CD14-positive monocyte (primary cell): ENCODE measurements around the gene PTPRU. TPM values are rescaled to one million over a fixed set of nuclear protein-coding genes. Genes with fewer than 3 reads are reported as not detected.

Source experiments
- DNase-seq, 3 donors: peaks; one replicate each; pipeline ENCODE4 v3.0.0-alpha.2; 2011 to 2022
- H2AFZ ChIP-seq: 2 replicates; pipeline ENCODE4 v1.6.0; 2012; ENCODE audit warnings: mild to moderate bottlenecking, low read depth, low read length, inconsistent platforms; ENCODE audit not compliant: insufficient read depth, poor library complexity, severe bottlenecking
- H3K27ac ChIP-seq, 2 donors: 1 replicate in 1 of 2; 2 replicates in 1 of 2; pipeline ENCODE4 v1.5.1; 2012 to 2013; ENCODE audit warnings: low read length in 2 of 2, control low read depth in 1 of 2, inconsistent platforms in 1 of 2, low read depth in 1 of 2, mild to moderate bottlenecking in 1 of 2
- H3K27me3 ChIP-seq, 2 donors: one replicate each; pipeline versions ENCODE4 v1.6.0 to v1.6.1; 2011 to 2013; ENCODE audit warnings: low read length in 2 of 2; ENCODE audit not compliant: control insufficient read depth in 2 of 2, insufficient read depth in 2 of 2
- H3K36me3 ChIP-seq, 2 donors: replicated peaks in 1 of 2; 1 replicate in 1 of 2; 2 replicates in 1 of 2; pipeline versions ENCODE4 v1.5.1 to v1.6.1; 2012 to 2013; ENCODE audit warnings: low read length in 2 of 2, control low read depth in 1 of 2, inconsistent platforms in 1 of 2, mild to moderate bottlenecking in 1 of 2; ENCODE audit not compliant: insufficient read depth in 2 of 2, control insufficient read depth in 1 of 2
- H3K4me1 ChIP-seq, 2 donors: 1 replicate in 1 of 2; 2 replicates in 1 of 2; pipeline versions ENCODE4 v1.5.1 to v1.6.1; 2012 to 2013; ENCODE audit warnings: low read length in 2 of 2, control low read depth in 1 of 2, inconsistent platforms in 1 of 2, mild to moderate bottlenecking in 1 of 2, moderate library complexity in 1 of 2; ENCODE audit not compliant: insufficient read depth in 2 of 2, control insufficient read depth in 1 of 2
- H3K4me2 ChIP-seq: replicated peaks from 2 replicates; pipeline ENCODE3; 2012; ENCODE audit warnings: low read length, moderate library complexity, mild to moderate bottlenecking; ENCODE audit not compliant: poor library complexity, severe bottlenecking; ENCODE audit errors: extremely low read depth
- H3K4me3 ChIP-seq, 3 experiments: fragments of 200-600 bp in 1 of 3; sonication (generic) in 1 of 3; replicated peaks in 1 of 3; 1 replicate in 2 of 3; 2 replicates in 1 of 3; pipeline ENCODE4 v1.5.1; 2011 to 2013; ENCODE audit warnings: low read length in 3 of 3, mild to moderate bottlenecking in 3 of 3, control low read depth in 2 of 3, low read depth in 2 of 3, inconsistent platforms in 1 of 3, moderate library complexity in 1 of 3
- H3K79me2 ChIP-seq: 2 replicates; pipeline ENCODE4 v1.6.0; 2012; ENCODE audit warnings: mild to moderate bottlenecking, control low read depth, inconsistent platforms, low read length, moderate library complexity; ENCODE audit not compliant: insufficient read depth
- H3K9ac ChIP-seq: 2 replicates; pipeline ENCODE4 v1.6.0; 2017; ENCODE audit warnings: low read length, mild to moderate bottlenecking; ENCODE audit not compliant: insufficient read depth, poor library complexity, severe bottlenecking
- H3K9me3 ChIP-seq, 2 donors: replicated peaks in 1 of 2; 1 replicate in 1 of 2; 2 replicates in 1 of 2; pipeline versions ENCODE4 v1.5.1 to v1.6.1; 2012 to 2013; ENCODE audit warnings: low read length in 2 of 2, control low read depth in 1 of 2; ENCODE audit not compliant: control insufficient read depth in 1 of 2, insufficient read depth in 1 of 2
- H4K20me1 ChIP-seq: 2 replicates; pipeline ENCODE4 v1.6.0; 2012; ENCODE audit warnings: mild to moderate bottlenecking, low read length, control low read depth, moderate library complexity; ENCODE audit not compliant: insufficient read depth
- H3K27ac Mint-ChIP-seq, 7 donors: one replicate each; pipeline ENCODE4 v1.8.0; 2020; ENCODE audit warnings: mild to moderate bottlenecking in 7 of 7, mixed read lengths in 7 of 7, moderate library complexity in 6 of 7, inconsistent platforms in 2 of 7
- H3K27me3 Mint-ChIP-seq, 3 donors: one replicate each; pipeline ENCODE4 v1.8.0; 2021 to 2022; ENCODE audit warnings: low read depth in 3 of 3, mild to moderate bottlenecking in 3 of 3, mixed read lengths in 3 of 3, moderate library complexity in 3 of 3, inconsistent platforms in 1 of 3
- H3K36me3 Mint-ChIP-seq, 2 donors: one replicate each; pipeline ENCODE4 v1.8.0; 2020; ENCODE audit warnings: mixed read lengths in 2 of 2, inconsistent platforms in 1 of 2, mild to moderate bottlenecking in 1 of 2
- H3K4me1 Mint-ChIP-seq: one replicate; pipeline ENCODE4 v1.8.0; 2020; ENCODE audit warnings: mild to moderate bottlenecking, mixed read lengths
- H3K4me3 Mint-ChIP-seq, 2 donors: one replicate each; pipeline ENCODE4 v1.8.0; 2020; ENCODE audit warnings: mild to moderate bottlenecking in 2 of 2, mixed read lengths in 2 of 2, moderate library complexity in 1 of 2
- H3K9me3 Mint-ChIP-seq, 7 donors: one replicate each; pipeline ENCODE4 v1.8.0; 2020 to 2022; ENCODE audit warnings: mixed read lengths in 7 of 7, mild to moderate bottlenecking in 6 of 7, moderate library complexity in 6 of 7, inconsistent platforms in 2 of 7
- CTCF ChIP-seq: fragments of 200-600 bp; IDR thresholded peaks from one replicate; pipeline ENCODE4 v1.8.0; 2022; ENCODE audit warnings: antibody characterized with exemption, mild to moderate bottlenecking
- whole genome bisulfite sequencing: methylation state at CpG from one replicate; pipeline ENCODE4 v1.1.5; 2013; ENCODE audit warnings: missing lambda C conversion rate; ENCODE audit not compliant: insufficient coverage; 5-methylcytosine and 5-hydroxymethylcytosine counted together
- intact Hi-C, 2 donors: fragments of 100-400 bp; cut with micrococcal nuclease; formaldehyde crosslinking; loops; one replicate each; pipeline versions ENCODE4 v1.15.0 to v1.15.1; 2023
- polyA plus RNA-seq, 3 donors: library from polyadenylated mRNA; depleted of rRNA in 1 of 3; unstranded in 2 of 3; stranded (reverse) in 1 of 3; fragments of 300-500 nt in 2 of 3; fragments of >200 nt in 1 of 3; fragmentation: Illumina TruSeq in 2 of 3; gene quantifications; 1 replicate in 2 of 3; 2 replicates in 1 of 3; pipeline ENCODE4 v1.2.3, GENCODE V29; 2012 to 2021

The PTPRU gene
- polyA plus RNA-seq, 3 donors: 0.42 to 1.4 TPM; not detected in 1

- Histone ChIP-seq H3K27ac (no peak overlapping the region), H3K4me3 (no peak overlapping the region), H2AFZ (no peak overlapping the region), H3K4me2 (no peak overlapping the region), H3K79me2 (no peaks in the 10 kb centered on the region), H3K9me3 (no peaks in the 10 kb centered on the region), H3K4me1 (no peaks in the 10 kb centered on the region), H3K9ac (no peak overlapping the region), H4K20me1 (no peaks in the 10 kb centered on the region), H3K27me3 (peaks cover 0 to 2% of the 10 kb centered on the region in 2 donors), H3K36me3 (no peaks in the 10 kb centered on the region)
- Mint-ChIP-seq H3K36me3 (no peaks in the 10 kb centered on the region), H3K4me1 (no peaks in the 10 kb centered on the region), H3K4me3 (no peak overlapping the region), H3K27ac (no peak overlapping the region), H3K27me3 (peaks cover 9 to 23% (median 17%) of the 10 kb centered on the region in 3 donors), H3K9me3 (no peaks in the 10 kb centered on the region)
- TF ChIP-seq CTCF: no peak
- DNase-seq: no peak
- WGBS: 29% methylated on average over 9 of the region's 9 CpGs
- intact Hi-C loops: no loop called here
Observed at GRCh38 chr1:29344336-29344735, 108.0 kb downstream of the PTPRU start.

- Histone ChIP-seq H3K9me3 (no peaks in the 10 kb centered on the region), H3K27ac (no peak overlapping the region), H2AFZ (no peak overlapping the region), H3K27me3 (peaks cover 0 to 2% of the 10 kb centered on the region in 2 donors), H4K20me1 (no peaks in the 10 kb centered on the region), H3K4me3 (no peak overlapping the region), H3K9ac (no peak overlapping the region), H3K36me3 (no peaks in the 10 kb centered on the region), H3K79me2 (no peaks in the 10 kb centered on the region), H3K4me1 (no peaks in the 10 kb centered on the region), H3K4me2 (no peak overlapping the region)
- peaks cover 0 to 1% (median 0%) of the 10 kb centered on the region in 7 donors for H3K9me3 Mint-ChIP-seq
- H3K27ac Mint-ChIP-seq: no peak overlapping the region
- no peaks in the 10 kb centered on the region for H3K4me1 Mint-ChIP-seq
- no peak for DNase-seq
- 82% methylated on average over 2 of the region's 2 CpGs for WGBS
- intact Hi-C loops: no loop called here
- peaks cover 9 to 32% (median 17%) of the 10 kb centered on the region in 3 donors for H3K27me3 Mint-ChIP-seq
- no peak overlapping the region for H3K4me3 Mint-ChIP-seq
- no peak for TF ChIP-seq CTCF
- H3K36me3 Mint-ChIP-seq: no peaks in the 10 kb centered on the region
Observed at GRCh38 chr1:29346576-29346975, 110.3 kb downstream of the PTPRU start.
